ENCODE measurements around the gene ZNF888.
A peak's percentile ranks its signal among the peaks of the same experiment; 100 is the strongest.
"Not testable (repeated sequence)": the region's sequence is repeated elsewhere in the genome, so short reads cannot be mapped to it uniquely, and the experiment has no call there.

The ZNF888 gene

DNA sequence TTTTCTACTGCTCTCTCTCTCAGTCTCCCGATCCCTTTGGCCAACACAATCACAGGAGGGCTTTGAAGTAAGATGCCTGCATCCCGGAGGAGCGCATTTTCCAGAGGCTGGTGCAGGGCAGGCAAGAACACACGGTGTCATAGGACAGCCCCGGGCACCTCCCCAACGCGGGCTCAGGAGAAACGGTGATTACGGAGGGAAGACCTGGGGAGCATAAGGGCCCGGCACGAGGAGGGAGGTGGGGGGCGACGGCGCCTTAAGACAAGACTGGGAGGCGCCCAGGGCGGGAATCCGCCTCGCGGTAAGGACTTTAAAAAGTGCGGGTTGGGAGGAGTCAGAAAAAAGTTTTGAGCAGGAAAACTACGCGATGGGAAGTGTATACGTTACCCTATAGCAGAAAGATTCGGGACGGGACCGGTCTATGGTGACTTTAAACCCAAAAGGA, 18.7 kb upstream of the ZNF888 start:
- DNase-seq (ENCODE audit: low read depth in 2 of 3, low spot score in 1 of 3), result no peak

- not testable (repeated sequence) for DNase-seq (ENCODE audit: low read depth in 2 of 3, low spot score in 1 of 3)
Observed at GRCh38 chr19:52941523-52941922, 18.3 kb upstream of the ZNF888 start.

- not testable (repeated sequence) for DNase-seq (ENCODE audit: low read depth in 2 of 3, low spot score in 1 of 3)
Observed at GRCh38 chr19:52940905-52941304, 17.7 kb upstream of the ZNF888 start.

- DNase-seq (ENCODE audit: low read depth in 2 of 3, low spot score in 1 of 3), result no peak
Observed at GRCh38 chr19:52938761-52939160, 15.5 kb upstream of the ZNF888 start.

- DNase-seq (ENCODE audit: low read depth in 2 of 3, low spot score in 1 of 3), result no peak
Observed at GRCh38 chr19:52936954-52937325, 13.7 kb upstream of the ZNF888 start.

DNA sequence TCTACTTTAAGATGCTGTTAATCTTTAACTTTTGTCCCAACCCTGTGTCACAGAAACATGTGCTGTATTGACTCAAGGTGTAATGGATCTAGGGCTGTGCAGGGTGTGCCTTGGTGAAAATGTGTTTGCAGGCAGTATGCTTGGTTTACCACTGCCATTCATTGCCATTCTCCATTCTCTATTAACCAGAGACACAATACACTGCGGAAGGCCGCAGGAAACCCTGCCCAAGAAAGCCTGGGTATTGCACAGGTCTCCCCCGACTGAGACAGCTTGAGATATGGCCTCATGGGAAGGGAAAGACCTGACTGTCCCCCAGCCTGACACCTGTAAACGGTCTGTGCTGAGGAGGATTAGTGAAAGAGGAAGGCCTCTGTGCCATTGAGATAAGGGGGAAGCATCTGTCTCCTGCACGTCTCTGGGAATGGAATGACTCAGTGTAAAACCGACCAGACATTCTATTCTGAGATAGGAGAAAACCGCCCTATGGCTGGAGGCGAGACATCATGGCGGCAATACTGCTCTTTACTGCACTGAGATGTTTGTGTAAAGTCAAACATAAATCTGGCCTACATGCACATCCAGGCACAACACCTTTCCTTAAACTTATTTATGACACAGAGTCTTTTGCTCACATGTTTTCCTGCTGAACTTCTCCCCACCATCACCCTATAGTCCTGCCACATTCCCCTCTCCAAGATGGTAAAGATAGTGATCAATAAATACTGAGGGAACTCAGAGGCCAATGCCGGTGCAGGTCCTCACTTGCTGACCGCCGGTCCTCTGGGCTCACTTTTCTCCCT, 13.1 kb upstream of the ZNF888 start:
- DNase-seq (ENCODE audit: low read depth in 2 of 3, low spot score in 1 of 3), result no peak

DNA sequence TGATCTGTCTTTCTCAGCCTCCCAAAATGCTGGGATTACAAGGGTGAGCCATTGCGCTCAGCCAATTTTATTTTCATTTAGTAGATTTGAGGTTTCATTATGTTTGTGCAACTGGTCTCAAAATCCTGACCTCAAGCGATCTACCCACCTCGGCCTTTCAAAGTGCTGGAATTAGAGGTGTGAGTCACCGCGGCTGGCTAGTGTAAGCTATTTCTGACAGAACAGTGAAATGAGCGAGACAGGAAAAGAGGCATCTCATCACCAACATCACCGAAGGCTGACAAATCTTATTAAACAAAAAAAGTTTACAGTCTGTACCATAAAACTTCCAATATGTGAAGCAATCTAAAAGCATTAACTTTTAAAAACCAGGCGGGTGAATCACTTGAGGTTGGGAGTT, 12.2 kb upstream of the ZNF888 start:
- no peak for DNase-seq (ENCODE audit: low read depth in 2 of 3, low spot score in 1 of 3)

DNA sequence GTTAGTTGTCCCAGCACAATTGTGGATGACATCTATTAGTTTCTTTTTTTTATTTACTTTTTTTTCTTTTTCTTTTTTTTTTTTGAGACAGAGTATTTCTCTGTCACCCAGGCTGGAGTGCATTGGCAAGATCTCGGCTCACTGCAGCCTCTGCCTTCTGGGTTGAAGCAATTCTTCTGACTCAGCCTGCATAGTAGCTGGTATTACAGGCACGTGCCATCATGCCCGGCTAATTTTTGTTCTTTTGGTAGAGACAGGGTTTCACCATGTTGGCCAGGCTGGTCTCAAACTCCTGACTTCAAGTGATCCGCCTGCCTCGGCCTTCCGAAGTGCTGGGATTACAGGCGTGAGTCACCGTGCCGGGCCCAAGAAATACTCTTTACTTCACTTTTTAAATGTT, 1.4 kb upstream of the ZNF888 start:
- DNase-seq (ENCODE audit: low read depth in 2 of 3, low spot score in 1 of 3), result not testable (repeated sequence)

- no peak for DNase-seq (ENCODE audit: low read depth in 2 of 3, low spot score in 1 of 3)
Observed at GRCh38 chr19:52923778-52924593, 758 bp upstream of the ZNF888 start.

- no peak for DNase-seq (ENCODE audit: low read depth in 2 of 3, low spot score in 1 of 3)
Observed at GRCh38 chr19:52917531-52917930, 5.7 kb downstream of the ZNF888 start.

GRCh38 chr19:52910648-52911047, 12.6 kb downstream of the ZNF888 start:
- no peak for DNase-seq (ENCODE audit: low read depth in 2 of 3, low spot score in 1 of 3)

GRCh38 chr19:52904052-52904780, 19.0 kb downstream of the ZNF888 start:
- DNase-seq (ENCODE audit: low read depth in 2 of 3, low spot score in 1 of 3), result not testable (repeated sequence)

DNA sequence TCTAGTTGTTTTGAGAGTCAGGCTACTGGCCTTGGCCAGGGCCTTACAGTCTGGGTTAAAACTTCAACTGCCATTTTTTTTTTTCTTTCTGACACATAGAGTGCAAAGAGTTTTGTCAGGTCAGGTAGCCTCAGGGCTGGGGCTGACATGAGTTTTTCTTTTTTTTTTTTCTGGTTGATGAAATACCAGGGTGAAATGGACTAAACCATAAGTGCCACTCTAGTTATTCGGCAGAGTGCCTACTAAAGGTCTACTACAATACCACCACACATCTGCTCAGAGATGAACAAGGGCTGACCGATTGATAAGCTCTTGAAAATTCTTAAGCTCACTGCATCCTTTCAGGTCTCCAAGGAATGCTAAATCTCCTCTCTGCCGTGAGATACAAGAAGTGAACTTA, 21.4 kb downstream of the ZNF888 start:
- no peak for DNase-seq (ENCODE audit: low read depth in 2 of 3, low spot score in 1 of 3)

DNA sequence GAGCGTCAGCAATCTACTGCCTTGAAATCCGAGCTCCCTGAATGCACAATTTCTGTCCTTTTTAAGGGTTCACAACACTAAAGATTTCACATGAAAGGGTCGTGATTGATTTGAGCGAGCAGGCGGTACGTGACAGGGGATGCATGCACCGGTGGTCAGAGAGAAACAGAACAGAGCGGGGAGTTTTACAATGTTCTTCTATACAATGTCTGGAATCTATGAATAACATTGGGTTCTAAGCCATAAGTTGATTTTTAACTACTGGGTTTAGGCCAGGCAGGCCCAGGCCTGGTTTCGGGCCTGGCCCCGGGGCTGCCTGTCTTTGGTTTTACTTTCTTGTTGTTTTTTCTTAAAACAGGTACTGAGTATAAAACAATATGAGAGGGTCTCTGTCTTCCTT, 24.6 kb downstream of the ZNF888 start:
- DNase-seq (ENCODE audit: low read depth in 2 of 3, low spot score in 1 of 3), result not testable (repeated sequence)

GRCh38 chr19:52898101-52898500, 25.1 kb downstream of the ZNF888 start:
- no peak for DNase-seq (ENCODE audit: low read depth in 2 of 3, low spot score in 1 of 3)

DNA sequence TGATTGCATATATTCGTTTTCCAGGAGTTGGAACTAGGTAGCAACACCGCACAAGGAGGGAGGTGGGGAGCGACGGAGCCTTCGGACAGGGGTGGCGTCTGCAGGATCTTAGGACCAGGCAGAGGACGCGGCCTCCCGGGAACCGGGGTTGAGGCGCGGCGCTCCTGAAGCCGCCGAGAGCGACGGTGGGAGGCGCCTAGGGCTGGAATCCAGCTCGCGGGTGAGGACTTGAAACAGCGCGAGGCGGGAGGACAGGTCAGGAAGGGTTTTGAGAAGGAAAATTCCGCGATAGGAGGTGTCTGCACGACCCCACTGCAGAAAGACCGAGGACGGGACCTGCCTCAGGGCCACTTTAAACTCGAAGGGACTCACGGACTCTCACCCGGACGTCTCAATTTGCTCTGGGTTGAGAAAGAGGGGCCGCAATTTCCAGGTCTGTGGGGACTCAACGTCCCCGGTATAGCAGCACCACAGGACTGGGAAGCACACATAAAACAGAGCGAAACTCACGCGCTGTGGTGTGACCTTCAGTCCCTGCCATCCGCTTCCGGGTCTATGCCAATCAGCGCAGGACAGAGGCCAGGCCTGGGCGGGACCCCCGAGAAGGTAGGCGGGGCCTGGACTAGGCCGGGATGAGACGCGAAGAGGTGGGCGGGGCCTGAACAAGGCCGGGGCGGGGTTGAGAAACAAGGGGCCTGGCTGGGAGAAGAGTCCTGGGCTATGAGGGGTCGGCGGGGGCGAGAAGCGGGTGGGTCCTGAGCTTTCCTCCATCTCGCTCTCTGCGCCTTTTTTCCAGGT, 25.9 kb downstream of the ZNF888 start, which contains the start of gene ZNF320:
ZNF320 (minus strand) TSS at position 498 of the 798 bp plus-strand sequence. CDS start 7,380 bp downstream, outside the sequence.
- DNase-seq (ENCODE audit: low read depth in 2 of 3, low spot score in 1 of 3), result peak; percentile 82 to 84 (median 83)

DNA sequence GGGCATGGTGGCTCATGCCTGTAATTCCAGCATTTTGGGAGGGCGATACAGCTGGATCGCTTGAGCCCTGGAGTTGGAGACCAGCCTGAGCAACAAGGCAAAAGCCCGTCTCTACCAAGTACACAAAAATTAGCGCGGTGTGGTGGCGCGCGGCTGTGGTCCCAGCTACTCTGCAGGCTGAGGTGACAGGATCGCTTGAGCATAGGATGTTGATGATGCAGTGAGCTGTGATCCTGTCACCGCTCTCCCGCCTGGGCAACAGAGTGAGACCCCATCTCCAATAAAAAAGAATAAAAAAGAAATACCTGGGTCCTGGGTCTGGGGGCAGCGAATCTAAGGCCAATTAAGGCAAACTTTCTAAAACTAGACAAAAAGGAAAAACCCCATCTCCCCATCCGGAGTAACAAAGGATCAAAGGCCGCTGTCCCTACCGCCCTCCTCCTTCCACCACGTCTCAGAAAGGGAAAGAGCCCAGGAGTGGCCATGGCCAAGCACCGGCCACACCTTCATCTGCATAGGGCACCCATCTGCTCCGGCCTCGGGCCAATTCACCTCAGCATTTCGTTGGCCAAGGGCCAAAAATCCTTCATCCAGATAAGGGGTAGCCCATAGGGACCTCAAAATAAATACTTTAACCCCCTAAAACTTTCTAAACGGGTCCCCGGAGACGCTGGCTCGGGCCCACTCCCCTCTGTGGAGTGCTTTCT, 26.6 kb downstream of the ZNF888 start:
- DNase-seq (ENCODE audit: low read depth in 2 of 3, low spot score in 1 of 3), result no peak

- DNase-seq (ENCODE audit: low read depth in 2 of 3, low spot score in 1 of 3), result no peak
Observed at GRCh38 chr19:52891336-52891735, 31.9 kb downstream of the ZNF888 start.

DNA sequence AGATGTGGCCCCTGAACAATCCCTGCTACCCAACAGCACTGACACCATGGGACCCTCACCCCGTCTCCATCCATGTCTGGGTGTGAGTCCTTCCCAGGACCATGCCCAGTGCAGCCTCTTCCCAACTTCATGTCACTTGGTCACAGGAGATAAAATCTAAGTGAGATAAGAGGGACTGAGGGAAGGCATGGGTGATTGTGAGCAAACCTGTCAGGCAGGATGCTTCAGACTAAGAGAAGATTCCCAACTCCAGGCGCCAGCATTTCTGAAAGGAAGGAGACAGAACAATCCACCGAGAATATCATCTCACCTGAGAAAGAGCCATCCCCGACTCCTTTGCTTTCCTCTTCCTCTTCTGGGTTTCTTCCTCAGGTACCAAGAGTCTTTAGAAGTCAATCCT, 33.3 kb downstream of the ZNF888 start:
- no peak for DNase-seq (ENCODE audit: low read depth in 2 of 3, low spot score in 1 of 3)

- DNase-seq (ENCODE audit: low read depth in 2 of 3, low spot score in 1 of 3), result no peak
Observed at GRCh38 chr19:52889076-52889475, 34.2 kb downstream of the ZNF888 start.
